Neural progenitor cell (in vitro differentiated cells): ENCODE results near the gene SENP1. TPM values are rescaled to one million over a fixed set of nuclear protein-coding genes. Genes with fewer than 3 reads are reported as not detected.

Source experiments
- DNase-seq: peaks from one replicate; pipeline ENCODE4 v3.0.0-alpha.2; 2016; ENCODE audit warnings: low spot score
- H2AFZ ChIP-seq: fragments of 200-600 bp; sonication (generic); replicated peaks from 2 replicates; pipeline ENCODE4 v1.6.1; 2016; ENCODE audit warnings: antibody characterized with exemption
- H3F3A ChIP-seq: fragments of 200-600 bp; sonication (generic); 2 replicates; pipeline ENCODE4 v1.6.1; 2016; ENCODE audit warnings: antibody characterized with exemption, low read depth
- H3K27ac ChIP-seq: fragments of 200-600 bp; sonication (generic); 2 replicates; pipeline ENCODE4 v1.5.1; 2016; ENCODE audit warnings: mild to moderate bottlenecking
- H3K27me3 ChIP-seq: fragments of 200-600 bp; sonication (generic); 2 replicates; pipeline ENCODE4 v1.6.1; 2016; ENCODE audit warnings: mild to moderate bottlenecking, moderate library complexity
- H3K36me3 ChIP-seq: fragments of 200-600 bp; sonication (generic); 2 replicates; pipeline ENCODE4 v1.5.1; 2016
- H3K4me1 ChIP-seq: fragments of 200-600 bp; sonication (generic); 2 replicates; pipeline ENCODE4 v1.6.1; 2016; ENCODE audit warnings: mixed run types
- H3K4me2 ChIP-seq: fragments of 200-600 bp; sonication (generic); 2 replicates; pipeline ENCODE4 v1.6.1; 2016
- H3K4me3 ChIP-seq: fragments of 200-600 bp; sonication (generic); 2 replicates; pipeline ENCODE4 v1.5.1; 2016
- H3K79me2 ChIP-seq: fragments of 200-600 bp; sonication (generic); 2 replicates; pipeline ENCODE4 v1.6.1; 2016; ENCODE audit warnings: low read depth
- H3K9ac ChIP-seq: fragments of 200-600 bp; sonication (generic); 2 replicates; pipeline ENCODE4 v1.6.1; 2016
- H3K9me3 ChIP-seq: fragments of 200-600 bp; sonication (generic); 2 replicates; pipeline ENCODE4 v1.5.1; 2016; ENCODE audit warnings: low read depth
- H4K20me1 ChIP-seq: fragments of 200-600 bp; sonication (generic); 2 replicates; pipeline ENCODE4 v1.6.1; 2016; ENCODE audit warnings: low read depth
- H3K27ac Mint-ChIP-seq: 3 replicates; pipeline ENCODE4 v1.8.0; 2021; ENCODE audit warnings: mixed read lengths
- H3K27me3 Mint-ChIP-seq: 2 replicates; pipeline ENCODE4 v1.8.0; 2022; ENCODE audit warnings: low read depth, mild to moderate bottlenecking, inconsistent platforms, moderate library complexity, mixed read lengths; ENCODE audit not compliant: insufficient read depth
- H3K36me3 Mint-ChIP-seq: 3 replicates; pipeline ENCODE4 v1.8.0; 2021; ENCODE audit warnings: mixed read lengths
- H3K4me1 Mint-ChIP-seq: 3 replicates; pipeline ENCODE4 v1.8.0; 2021; ENCODE audit warnings: mixed read lengths
- H3K4me3 Mint-ChIP-seq: 3 replicates; pipeline ENCODE4 v1.8.0; 2021; ENCODE audit warnings: mild to moderate bottlenecking, moderate library complexity, mixed read lengths
- H3K9me3 Mint-ChIP-seq: 3 replicates; pipeline ENCODE4 v1.8.0; 2020; ENCODE audit warnings: mixed read lengths
- EZH2 ChIP-seq: fragments of 200-600 bp; sonication (generic); IDR thresholded peaks from 2 replicates; pipeline ENCODE4 v1.6.1; 2017; ENCODE audit warnings: antibody characterized with exemption, mild to moderate bottlenecking, moderate library complexity
- EZH2phosphoT487 ChIP-seq: fragments of 200-600 bp; sonication (generic); IDR thresholded peaks from 2 replicates; pipeline ENCODE4 v1.6.1; 2017; ENCODE audit warnings: antibody characterized with exemption
- total RNA-seq: library from RNA; depleted of rRNA; stranded (reverse); fragments of >200 nt; gene quantifications from 2 replicates; pipeline ENCODE4 v1.2.3, GENCODE V29; 2015; ENCODE audit warnings: low replicate concordance
- TF ChIP-seq, protein P1 (sequence below): fragments of 200-600 bp; sonication (generic); IDR thresholded peaks from 2 replicates; pipeline ENCODE4 v1.5.1; 2017; ENCODE audit warnings: antibody characterized with exemption, mild to moderate bottlenecking

SENP1 gene
- total RNA-seq, 1 donor from 2014 or later, result 89.9 TPM

DNA sequence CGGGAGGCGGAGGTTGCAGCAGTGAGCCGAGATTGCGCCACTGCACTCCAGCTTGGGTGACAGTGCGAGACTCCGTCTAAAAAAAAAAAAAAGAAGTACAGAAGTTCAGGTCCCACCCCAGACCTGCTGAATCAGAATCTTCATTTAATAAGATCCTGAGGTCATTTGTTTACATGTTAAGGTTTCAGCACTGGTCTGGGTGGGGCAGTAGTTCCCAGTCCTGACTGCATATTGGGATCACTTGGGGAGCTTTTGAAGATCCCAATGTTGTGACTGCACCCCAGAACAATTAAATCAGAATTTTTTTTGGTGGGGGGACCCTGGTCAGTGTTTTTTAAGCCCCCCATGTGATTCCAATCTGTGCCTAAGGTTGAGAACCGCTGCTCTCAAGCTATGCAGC, 89.9 kb downstream of the SENP1 start:
- no peak overlapping the region for H3K4me3 ChIP-seq
- H3K27me3 Mint-ChIP-seq, result peaks cover 6% of the 10 kb centered on the region
- H2AFZ ChIP-seq, result no peak overlapping the region
- H3K9ac ChIP-seq, result no peak overlapping the region
- H3K9me3 Mint-ChIP-seq, result no peaks in the 10 kb centered on the region
- no peak for DNase-seq
- no peaks in the 10 kb centered on the region for H3K36me3 Mint-ChIP-seq
- H3K79me2 ChIP-seq, result no peaks in the 10 kb centered on the region
- H3K27ac Mint-ChIP-seq, result no peak overlapping the region
- H3F3A ChIP-seq, result peaks cover 5% of the 10 kb centered on the region
- H3K9me3 ChIP-seq, result no peaks in the 10 kb centered on the region
- H3K27me3 ChIP-seq, result peaks cover 100% of the 10 kb centered on the region
- peaks cover 16% of the 10 kb centered on the region for H3K4me1 ChIP-seq
- TF ChIP-seq EZH2, result no peak
- TF ChIP-seq, protein P1, sequence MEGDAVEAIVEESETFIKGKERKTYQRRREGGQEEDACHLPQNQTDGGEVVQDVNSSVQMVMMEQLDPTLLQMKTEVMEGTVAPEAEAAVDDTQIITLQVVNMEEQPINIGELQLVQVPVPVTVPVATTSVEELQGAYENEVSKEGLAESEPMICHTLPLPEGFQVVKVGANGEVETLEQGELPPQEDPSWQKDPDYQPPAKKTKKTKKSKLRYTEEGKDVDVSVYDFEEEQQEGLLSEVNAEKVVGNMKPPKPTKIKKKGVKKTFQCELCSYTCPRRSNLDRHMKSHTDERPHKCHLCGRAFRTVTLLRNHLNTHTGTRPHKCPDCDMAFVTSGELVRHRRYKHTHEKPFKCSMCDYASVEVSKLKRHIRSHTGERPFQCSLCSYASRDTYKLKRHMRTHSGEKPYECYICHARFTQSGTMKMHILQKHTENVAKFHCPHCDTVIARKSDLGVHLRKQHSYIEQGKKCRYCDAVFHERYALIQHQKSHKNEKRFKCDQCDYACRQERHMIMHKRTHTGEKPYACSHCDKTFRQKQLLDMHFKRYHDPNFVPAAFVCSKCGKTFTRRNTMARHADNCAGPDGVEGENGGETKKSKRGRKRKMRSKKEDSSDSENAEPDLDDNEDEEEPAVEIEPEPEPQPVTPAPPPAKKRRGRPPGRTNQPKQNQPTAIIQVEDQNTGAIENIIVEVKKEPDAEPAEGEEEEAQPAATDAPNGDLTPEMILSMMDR, result no peak
- no peak for TF ChIP-seq EZH2phosphoT487
- H3K27ac ChIP-seq, result no peak overlapping the region
- no peak overlapping the region for H3K4me2 ChIP-seq
- peaks cover 13% of the 10 kb centered on the region for H3K4me1 Mint-ChIP-seq
- no peak overlapping the region for H3K4me3 Mint-ChIP-seq
- H3K36me3 ChIP-seq, result no peaks in the 10 kb centered on the region
- no peaks in the 10 kb centered on the region for H4K20me1 ChIP-seq

DNA sequence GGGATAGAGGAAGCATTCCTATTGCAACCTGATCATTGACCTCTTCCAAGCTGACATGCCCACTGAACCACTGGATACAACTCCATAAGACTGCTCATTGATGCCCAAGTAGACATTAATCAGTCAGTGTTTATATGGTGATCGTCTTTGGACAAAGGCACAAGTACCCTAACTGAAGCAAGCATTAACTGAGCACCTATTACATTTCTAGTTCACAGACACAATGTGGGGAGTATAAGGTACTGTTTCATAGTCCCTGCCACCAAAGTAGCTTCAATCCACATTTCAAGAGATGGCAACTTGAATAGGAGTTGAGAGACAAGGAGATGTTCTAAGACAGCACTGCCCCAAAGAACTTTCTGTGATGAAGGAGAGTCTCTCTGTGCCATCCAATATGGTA, 90.8 kb downstream of the SENP1 start:
- no peaks in the 10 kb centered on the region for H4K20me1 ChIP-seq
- no peak overlapping the region for H3K9ac ChIP-seq
- Mint-ChIP-seq H3K9me3 (no peaks in the 10 kb centered on the region), H3K27me3 (peaks cover 6% of the 10 kb centered on the region), H3K4me3 (no peak overlapping the region), H3K27ac (no peak overlapping the region), H3K36me3 (no peaks in the 10 kb centered on the region), H3K4me1 (peaks cover 13% of the 10 kb centered on the region)
- TF ChIP-seq, protein P1, result no peak
- TF ChIP-seq EZH2, result no peak
- no peak for TF ChIP-seq EZH2phosphoT487
- no peaks in the 10 kb centered on the region for H3K36me3 ChIP-seq
- H3F3A ChIP-seq, result no peaks in the 10 kb centered on the region
- H3K4me2 ChIP-seq, result no peak overlapping the region
- no peaks in the 10 kb centered on the region for H3K9me3 ChIP-seq
- H3K4me3 ChIP-seq, result no peak overlapping the region
- no peak overlapping the region for H3K27ac ChIP-seq
- no peak for DNase-seq
- no peak overlapping the region for H2AFZ ChIP-seq
- peaks cover 15% of the 10 kb centered on the region for H3K4me1 ChIP-seq
- peaks cover 100% of the 10 kb centered on the region for H3K27me3 ChIP-seq
- no peaks in the 10 kb centered on the region for H3K79me2 ChIP-seq

DNA sequence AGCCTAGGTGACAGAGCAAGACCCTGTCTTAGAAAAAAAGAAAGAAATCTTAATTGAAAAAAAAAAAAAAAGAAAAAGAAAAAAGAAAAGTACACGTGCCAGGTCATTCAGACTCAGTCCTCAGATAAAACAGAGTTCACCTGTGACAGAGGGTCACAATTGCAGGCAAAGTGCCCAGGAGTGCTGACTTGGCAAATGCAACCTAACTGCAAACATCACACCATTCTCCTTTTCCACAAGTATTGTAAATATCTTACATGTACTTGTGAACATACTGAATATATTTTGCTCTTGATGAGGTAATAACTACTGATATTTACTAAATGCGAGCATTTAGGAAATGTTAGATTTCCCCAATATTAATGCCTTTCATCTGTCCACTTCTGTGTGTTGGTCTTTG, 92.6 kb downstream of the SENP1 start:
- peaks cover 6% of the 10 kb centered on the region for H3K27me3 Mint-ChIP-seq
- no peaks in the 10 kb centered on the region for H3K9me3 ChIP-seq
- H3K27ac Mint-ChIP-seq, result no peak overlapping the region
- H3K36me3 Mint-ChIP-seq, result no peaks in the 10 kb centered on the region
- H3K4me3 ChIP-seq, result no peak overlapping the region
- H3K36me3 ChIP-seq, result no peaks in the 10 kb centered on the region
- H3K9ac ChIP-seq, result no peak overlapping the region
- H3K4me3 Mint-ChIP-seq, result no peak overlapping the region
- H3K4me2 ChIP-seq, result no peak overlapping the region
- no peak overlapping the region for H2AFZ ChIP-seq
- peaks cover 100% of the 10 kb centered on the region for H3K27me3 ChIP-seq
- TF ChIP-seq, protein P1, result no peak
- TF ChIP-seq EZH2, result no peak
- TF ChIP-seq EZH2phosphoT487, result no peak
- H3K4me1 ChIP-seq, result peaks cover 15% of the 10 kb centered on the region
- no peaks in the 10 kb centered on the region for H3F3A ChIP-seq
- H3K9me3 Mint-ChIP-seq, result no peaks in the 10 kb centered on the region
- no peak overlapping the region for H3K27ac ChIP-seq
- peaks cover 18% of the 10 kb centered on the region for H3K4me1 Mint-ChIP-seq
- no peaks in the 10 kb centered on the region for H4K20me1 ChIP-seq
- no peak for DNase-seq
- no peaks in the 10 kb centered on the region for H3K79me2 ChIP-seq

DNA sequence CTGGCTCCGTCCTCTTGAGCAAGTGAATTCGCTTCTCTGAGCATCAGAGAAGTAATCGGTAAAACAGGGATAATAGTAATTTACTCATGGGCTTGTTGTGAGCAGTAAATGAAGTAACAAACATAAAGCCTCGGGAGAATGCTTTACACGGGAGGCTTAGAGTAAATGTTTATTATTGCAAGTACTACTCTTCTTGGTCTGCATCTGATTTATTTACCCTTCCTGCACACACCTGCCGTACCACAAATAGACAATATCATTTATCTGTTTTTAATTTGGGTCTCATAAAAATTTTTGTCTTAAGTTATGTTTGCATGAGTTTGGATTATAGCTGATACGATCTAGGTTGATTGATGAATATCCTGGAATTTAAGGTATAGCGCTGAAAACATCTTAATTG, 93.8 kb downstream of the SENP1 start:
- Mint-ChIP-seq H3K36me3 (no peaks in the 10 kb centered on the region), H3K27ac (no peak overlapping the region), H3K4me1 (peaks cover 15% of the 10 kb centered on the region), H3K9me3 (no peaks in the 10 kb centered on the region), H3K4me3 (no peak overlapping the region), H3K27me3 (peaks cover 6% of the 10 kb centered on the region)
- no peak overlapping the region for H2AFZ ChIP-seq
- TF ChIP-seq, protein P1, result no peak
- TF ChIP-seq EZH2phosphoT487, result no peak
- no peak for TF ChIP-seq EZH2
- H3K27ac ChIP-seq, result no peak overlapping the region
- DNase-seq, result no peak
- no peak overlapping the region for H3K4me3 ChIP-seq
- H3K9me3 ChIP-seq, result no peaks in the 10 kb centered on the region
- H3K27me3 ChIP-seq, result peaks cover 100% of the 10 kb centered on the region
- no peaks in the 10 kb centered on the region for H3K36me3 ChIP-seq
- H3K79me2 ChIP-seq, result no peaks in the 10 kb centered on the region
- H3F3A ChIP-seq, result no peaks in the 10 kb centered on the region
- H3K4me2 ChIP-seq, result no peak overlapping the region
- no peaks in the 10 kb centered on the region for H4K20me1 ChIP-seq
- H3K9ac ChIP-seq, result no peak overlapping the region
- H3K4me1 ChIP-seq, result peaks cover 9% of the 10 kb centered on the region
